Thoracic aorta (tissue), 2 donors: ENCODE measurements around the gene LNX1. TPM values are rescaled to one million over a fixed set of nuclear protein-coding genes. Genes with fewer than 3 reads are reported as not detected.
A peak's percentile ranks its signal among the peaks of the same experiment; 100 is the strongest.

Source experiments
- ATAC-seq: fragments of 150-250 bp; one replicate; pipeline ENCODE4 v1.8.0; 2017; ENCODE audit warnings: low read depth; ENCODE audit not compliant: insufficient number of reproducible peaks, low FRiP score
- DNase-seq: peaks from one replicate; pipeline ENCODE4 v3.0.0-alpha.2; 2020; ENCODE audit warnings: low spot score
- H3K27ac ChIP-seq, 2 donors: fragments of 200-600 bp; sonication (generic); 1 replicate in 1 of 2; 2 replicates in 1 of 2; pipeline ENCODE4 v1.5.1; 2016; ENCODE audit warnings: mild to moderate bottlenecking in 2 of 2, moderate library complexity in 2 of 2
- H3K27me3 ChIP-seq: fragments of 200-600 bp; sonication (generic); replicated peaks from 2 replicates; pipeline ENCODE4 v1.6.0; 2016; ENCODE audit warnings: mild to moderate bottlenecking; ENCODE audit not compliant: insufficient read depth
- H3K36me3 ChIP-seq: fragments of 200-600 bp; sonication (generic); one replicate; pipeline ENCODE4 v1.5.1; 2016
- H3K4me1 ChIP-seq, 2 donors: fragments of 200-600 bp; sonication (generic); 1 replicate in 1 of 2; 2 replicates in 1 of 2; pipeline versions ENCODE4 v1.5.1 to v1.6.0; 2016; ENCODE audit warnings: low read depth in 2 of 2, mild to moderate bottlenecking in 1 of 2; ENCODE audit not compliant: control insufficient read depth in 1 of 2
- H3K4me3 ChIP-seq: fragments of 200-600 bp; sonication (generic); 2 replicates; pipeline ENCODE4 v1.5.1; 2016; ENCODE audit warnings: mild to moderate bottlenecking
- H3K9me3 ChIP-seq: fragments of 200-600 bp; sonication (generic); 2 replicates; pipeline ENCODE4 v1.5.1; 2016
- CTCF ChIP-seq: fragments of 200-600 bp; sonication (generic); IDR thresholded peaks from one replicate; pipeline ENCODE4 v1.5.1; 2019; ENCODE audit warnings: antibody characterized with exemption
- total RNA-seq, 2 donors: library from RNA; depleted of rRNA; stranded (reverse); fragments of >200 nt; gene quantifications; one replicate each; pipeline versions ENCODE4 v1.1.0 to v1.2.3, GENCODE V29; 2016

LNX1 gene
- total RNA-seq, 2 donors from 2014 or later = 12.6 to 24.1 TPM

- ATAC-seq = no peak
- H3K36me3 ChIP-seq = no peaks in the 10 kb centered on the region
- H3K4me1 ChIP-seq = peaks cover 20 to 37% of the 10 kb centered on the region in 2 donors
- no peak overlapping the region for H3K4me3 ChIP-seq
- H3K9me3 ChIP-seq = no peaks in the 10 kb centered on the region
- DNase-seq = no peak
- H3K27ac ChIP-seq = no peak overlapping the region
- TF ChIP-seq CTCF = no peak
- no peaks in the 10 kb centered on the region for H3K27me3 ChIP-seq
These were observed 46.0 kb downstream of the LNX1 start for GRCh38 chr4:53545273-53545672.

- no peak overlapping the region for H3K27ac ChIP-seq
These were observed 47.7 kb downstream of the LNX1 start for GRCh38 chr4:53543561-53543960.

GRCh38 chr4:53541577-53542206 lies 49.6 kb downstream of the LNX1 start:
- H3K27me3 ChIP-seq = no peaks in the 10 kb centered on the region
- DNase-seq = no peak
- ATAC-seq = peak; percentile 93

More at GRCh38 chr4:53543561-53543960, 47.7 kb downstream of the LNX1 start:
- no peaks in the 10 kb centered on the region for H3K27me3 ChIP-seq
- no peak overlapping the region for H3K4me3 ChIP-seq
- H3K9me3 ChIP-seq = no peaks in the 10 kb centered on the region
- no peaks in the 10 kb centered on the region for H3K36me3 ChIP-seq
- ATAC-seq = no peak
- no peak for TF ChIP-seq CTCF
- no peak for DNase-seq
- H3K4me1 ChIP-seq = peaks cover 20 to 37% of the 10 kb centered on the region in 2 donors

GRCh38 chr4:53538756-53539155 lies 52.5 kb downstream of the LNX1 start:
- Histone ChIP-seq H3K9me3 (no peaks in the 10 kb centered on the region), H3K4me3 (no peak overlapping the region), H3K4me1 (peaks cover 11 to 22% of the 10 kb centered on the region in 2 donors), H3K36me3 (no peaks in the 10 kb centered on the region), H3K27me3 (no peaks in the 10 kb centered on the region), H3K27ac (no peak overlapping the region)
- no peak for DNase-seq
- ATAC-seq = no peak
- TF ChIP-seq CTCF = no peak

More at GRCh38 chr4:53541577-53542206, 49.6 kb downstream of the LNX1 start:
- H3K4me3 ChIP-seq = no peak overlapping the region
- H3K4me1 ChIP-seq = peaks cover 11 to 29% of the 10 kb centered on the region in 2 donors
- TF ChIP-seq CTCF = no peak
- H3K36me3 ChIP-seq = no peaks in the 10 kb centered on the region
- no peaks in the 10 kb centered on the region for H3K9me3 ChIP-seq
- peak overlapping the region; percentile 66 to 72 for H3K27ac ChIP-seq

- H3K27me3 ChIP-seq = no peaks in the 10 kb centered on the region
- no peaks in the 10 kb centered on the region for H3K9me3 ChIP-seq
- H3K4me1 ChIP-seq = peaks cover 10 to 27% of the 10 kb centered on the region in 2 donors
- DNase-seq = no peak
- no peak overlapping the region for H3K4me3 ChIP-seq
- ATAC-seq = no peak
- no peak overlapping the region for H3K27ac ChIP-seq
- no peaks in the 10 kb centered on the region for H3K36me3 ChIP-seq
- no peak for TF ChIP-seq CTCF
These were observed 53.7 kb downstream of the LNX1 start for GRCh38 chr4:53537606-53538005.
